Endothelial cell of umbilical vein (primary cell): Measurements from ENCODE around the gene DMD. TPM values are rescaled to one million over a fixed set of nuclear protein-coding genes. Genes with fewer than 3 reads are reported as not detected.

Source experiments
- BruUV-seq: library from RNA; stranded (reverse); fragments of 400-500 nt; replicated peaks from 2 replicates; lab custom pipeline; 2021; lab: Mats Ljungman, UMichigan
- CTCF ChIA-PET: fragments of 300-600, 350-600 bp; sonication (Branson Sonifier 250); formaldehyde crosslinking; loops from one replicate; lab custom pipeline; 2021; ENCODE audit warnings: antibody characterized with exemption, inconsistent platforms; lab: Charles Lee
- POLR2A ChIA-PET: fragments of 300-600, 350-600 bp; sonication (Branson Sonifier 250); formaldehyde crosslinking; loops from one replicate; lab custom pipeline; 2021; ENCODE audit warnings: antibody characterized with exemption, inconsistent platforms; lab: Charles Lee
- DNase-seq: peaks from one replicate; pipeline ENCODE4 v3.0.0-alpha.2; 2011; ENCODE audit warnings: low read depth, low spot score
- FAIRE-seq: peaks from 2 replicates; lab custom pipeline; 2011; peaks lifted over from hg19 to GRCh38; lab: Jason Lieb, UNC
- H2AFZ ChIP-seq: 2 replicates; pipeline ENCODE4 v1.6.0; 2012; ENCODE audit warnings: low read depth, low read length, control low read depth, inconsistent platforms
- H3K27ac ChIP-seq: 2 replicates; pipeline ENCODE4 v1.5.1; 2011; ENCODE audit warnings: low read depth, mild to moderate bottlenecking, control low read depth, low read length, moderate library complexity; ENCODE audit not compliant: insufficient read depth
- H3K27me3 ChIP-seq, 2 experiments: 2 replicates each; pipeline versions ENCODE4 v1.6.0 to v1.6.1; 2011; ENCODE audit warnings: low read length in 2 of 2, mixed read lengths in 1 of 2; ENCODE audit not compliant: control insufficient read depth in 2 of 2, insufficient read depth in 2 of 2
- H3K36me3 ChIP-seq, 2 experiments: 2 replicates in 1 of 2; 3 replicates in 1 of 2; pipeline ENCODE4 v1.5.1; 2011; ENCODE audit warnings: low read length in 2 of 2, mild to moderate bottlenecking in 1 of 2, moderate library complexity in 1 of 2; ENCODE audit not compliant: control insufficient read depth in 2 of 2, insufficient read depth in 2 of 2; ENCODE audit errors: extremely low read depth in 1 of 2
- H3K4me1 ChIP-seq: 3 replicates; pipeline ENCODE4 v1.5.1; 2011; ENCODE audit warnings: mild to moderate bottlenecking, low read length; ENCODE audit not compliant: control insufficient read depth, insufficient read depth; ENCODE audit errors: extremely low read depth
- H3K4me2 ChIP-seq: 2 replicates; pipeline ENCODE4 v1.6.1; 2011; ENCODE audit warnings: low read length, control low read depth, mixed read lengths; ENCODE audit not compliant: insufficient read depth
- H3K4me3 ChIP-seq, 3 experiments: fragments of 200-600 bp in 1 of 3; sonication (generic), shearing (Covaris generic) in 1 of 3; replicated peaks in 1 of 3; 2 replicates each; pipeline ENCODE4 v1.5.1; 2011 to 2016; ENCODE audit warnings: control low read depth in 3 of 3, low read length in 3 of 3, mild to moderate bottlenecking in 2 of 3, inconsistent platforms in 1 of 3, low read depth in 1 of 3, moderate library complexity in 1 of 3; ENCODE audit not compliant: insufficient read depth in 1 of 3
- H3K79me2 ChIP-seq: 2 replicates; pipeline ENCODE4 v1.6.0; 2012; ENCODE audit warnings: low read length, inconsistent platforms; ENCODE audit not compliant: control insufficient read depth, insufficient read depth
- H3K9ac ChIP-seq: replicated peaks from 2 replicates; pipeline ENCODE3; 2011; ENCODE audit warnings: low read length, control low read depth; ENCODE audit not compliant: insufficient read depth; ENCODE audit errors: extremely low read depth
- H3K9me1 ChIP-seq: replicated peaks from 3 replicates; pipeline ENCODE4 v1.6.0; 2011; ENCODE audit warnings: mild to moderate bottlenecking, low read length; ENCODE audit not compliant: control insufficient read depth, insufficient read depth; ENCODE audit errors: extremely low read depth
- H3K9me3 ChIP-seq: replicated peaks from 2 replicates; pipeline ENCODE4 v1.5.1; 2012; ENCODE audit warnings: low read length, inconsistent platforms; ENCODE audit not compliant: control insufficient read depth, insufficient read depth
- H4K20me1 ChIP-seq: replicated peaks from 2 replicates; pipeline ENCODE3; 2011; ENCODE audit warnings: mild to moderate bottlenecking, low read length; ENCODE audit not compliant: control insufficient read depth, insufficient read depth; ENCODE audit errors: extremely low read depth
- EZH2 ChIP-seq: IDR thresholded peaks from 2 replicates; pipeline ENCODE4 v1.6.1; 2012; ENCODE audit warnings: borderline replicate concordance, low read depth, mild to moderate bottlenecking, moderate library complexity, low read length, inconsistent platforms; ENCODE audit not compliant: severe bottlenecking
- FOS ChIP-seq: IDR thresholded peaks from 2 replicates; pipeline ENCODE4 v1.6.1; 2011; ENCODE audit warnings: mild to moderate bottlenecking, low read length, moderate library complexity, borderline replicate concordance; ENCODE audit not compliant: insufficient read depth
- GATA2 ChIP-seq: IDR thresholded peaks from 2 replicates; pipeline ENCODE4 v1.7.0; 2011; ENCODE audit warnings: low read depth, mild to moderate bottlenecking, moderate library complexity, mixed read lengths, low read length; ENCODE audit not compliant: insufficient read length, insufficient read depth
- JUN ChIP-seq: IDR thresholded peaks from 2 replicates; pipeline ENCODE4 v1.6.1; 2011; ENCODE audit warnings: borderline replicate concordance, low read depth; ENCODE audit not compliant: insufficient read length, insufficient read depth
- MAX ChIP-seq: IDR thresholded peaks from 2 replicates; pipeline ENCODE4 v1.6.1; 2011; ENCODE audit not compliant: insufficient read depth, insufficient read length
- MYC ChIP-seq: IDR thresholded peaks from one replicate; pipeline ENCODE4 v1.6.1; 2011; ENCODE audit warnings: mild to moderate bottlenecking, low read depth, low read length
- POLR2A ChIP-seq: IDR thresholded peaks from 2 replicates; pipeline ENCODE4 v1.6.1; 2012; ENCODE audit warnings: low read depth, mild to moderate bottlenecking, control low read depth, low read length
- POLR2AphosphoS5 ChIP-seq: IDR thresholded peaks from 2 replicates; pipeline ENCODE4 v1.6.1; 2012; ENCODE audit warnings: low read depth, mild to moderate bottlenecking, control low read depth, low read length, moderate library complexity; ENCODE audit not compliant: insufficient read depth
- dilution Hi-C: fragments of 300-500 bp; cut with MboI; formaldehyde crosslinking; loops from one replicate; pipeline ENCODE4 v1.15.0; 2019; ENCODE audit warnings: low sequenced_read_pairs; ENCODE audit not compliant: extremely low pct_ligation_motif_present
- intact Hi-C: fragments of 100-400 bp; cut with micrococcal nuclease; formaldehyde crosslinking; loops from one replicate; pipeline ENCODE4 v1.10.0; 2022
- polyA plus RNA-seq, 4 experiments: library from polyadenylated mRNA; depleted of rRNA in 3 of 4; stranded (reverse) in 3 of 4; unstranded in 1 of 4; fragments of >200 nt; gene quantifications; 2 replicates each; pipeline versions ENCODE4 v1.2.1 to v1.2.3, GENCODE V29; 2011 to 2012; ENCODE audit warnings: missing spikeins in 1 of 4
- total RNA-seq: library from RNA; stranded (reverse); gene quantifications from 2 replicates; pipeline ENCODE4 v1.2.3, GENCODE V29; 2021
- TF ChIP-seq, protein P1 (sequence below), 2 donors: IDR thresholded peaks; 1 replicate in 1 of 2; 2 replicates in 1 of 2; pipeline ENCODE4 v1.5.1; 2011; ENCODE audit warnings: low read length in 2 of 2, mild to moderate bottlenecking in 2 of 2, moderate library complexity in 2 of 2, control low read depth in 1 of 2, inconsistent platforms in 1 of 2, low read depth in 1 of 2; ENCODE audit not compliant: insufficient read depth in 1 of 2; ENCODE audit errors: extremely low read depth in 1 of 2

DMD gene
- total and polyA plus RNA-seq, 2 donors (not counting 3 experiments of a cell fraction or from before 2014, with no cell fraction given) = 7.3 to 9.0 TPM

- dilution Hi-C loops (no loop called here), intact Hi-C loops (no loop called here)
- H3K27me3 ChIP-seq = no peaks in the 10 kb centered on the region
- no peaks in the 10 kb centered on the region for H3K9me1 ChIP-seq
- H3K9ac ChIP-seq = no peak overlapping the region
- no peaks in the 10 kb centered on the region for H3K9me3 ChIP-seq
- no peaks in the 10 kb centered on the region for H3K36me3 ChIP-seq
- no peak for TF ChIP-seq MAX
- TF ChIP-seq POLR2AphosphoS5 = no peak
- TF ChIP-seq FOS = no peak
- TF ChIP-seq MYC = no peak
- TF ChIP-seq GATA2 = no peak
- TF ChIP-seq POLR2A = no peak
- no peak for TF ChIP-seq EZH2
- TF ChIP-seq JUN = no peak
- TF ChIP-seq, protein P1, sequence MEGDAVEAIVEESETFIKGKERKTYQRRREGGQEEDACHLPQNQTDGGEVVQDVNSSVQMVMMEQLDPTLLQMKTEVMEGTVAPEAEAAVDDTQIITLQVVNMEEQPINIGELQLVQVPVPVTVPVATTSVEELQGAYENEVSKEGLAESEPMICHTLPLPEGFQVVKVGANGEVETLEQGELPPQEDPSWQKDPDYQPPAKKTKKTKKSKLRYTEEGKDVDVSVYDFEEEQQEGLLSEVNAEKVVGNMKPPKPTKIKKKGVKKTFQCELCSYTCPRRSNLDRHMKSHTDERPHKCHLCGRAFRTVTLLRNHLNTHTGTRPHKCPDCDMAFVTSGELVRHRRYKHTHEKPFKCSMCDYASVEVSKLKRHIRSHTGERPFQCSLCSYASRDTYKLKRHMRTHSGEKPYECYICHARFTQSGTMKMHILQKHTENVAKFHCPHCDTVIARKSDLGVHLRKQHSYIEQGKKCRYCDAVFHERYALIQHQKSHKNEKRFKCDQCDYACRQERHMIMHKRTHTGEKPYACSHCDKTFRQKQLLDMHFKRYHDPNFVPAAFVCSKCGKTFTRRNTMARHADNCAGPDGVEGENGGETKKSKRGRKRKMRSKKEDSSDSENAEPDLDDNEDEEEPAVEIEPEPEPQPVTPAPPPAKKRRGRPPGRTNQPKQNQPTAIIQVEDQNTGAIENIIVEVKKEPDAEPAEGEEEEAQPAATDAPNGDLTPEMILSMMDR (IDR thresholded peaks at IDR 0.05; ENCODE audit: extremely low read depth in 1 of 2, insufficient read depth in 1 of 2, low read depth in 1 of 2, low read length in 2 of 2) = no peak
- ChIA-PET POLR2A (no interaction called here), CTCF (no interaction called here)
- FAIRE-seq (no peak), DNase-seq (no peak)
- H3K79me2 ChIP-seq = no peaks in the 10 kb centered on the region
- H3K4me1 ChIP-seq = no peaks in the 10 kb centered on the region
- H3K4me3 ChIP-seq = no peak overlapping the region
- no peak overlapping the region for H2AFZ ChIP-seq
- no peak overlapping the region for H3K27ac ChIP-seq
- no peaks in the 10 kb centered on the region for H4K20me1 ChIP-seq
- H3K4me2 ChIP-seq = no peak overlapping the region
- BruUV-seq = no TSS peak
These were observed 2033.1 kb downstream of the DMD start for GRCh38 chrX:31178064-31178768.
